Stimulated activated CD8-positive, alpha-beta memory T cell treated with anti-CD3 and anti-CD28 coated beads, Interleukin-15, amount 100 ng/mL, for 4 hours (primary cell): ENCODE results near the gene ZNF644.
"Not testable (repeated sequence)": the region's sequence is repeated elsewhere in the genome, so short reads cannot be mapped to it uniquely, and the experiment has no call there.

Source experiments
- DNase-seq, 2 donors: peaks; one replicate each; pipeline ENCODE4 v3.0.0-alpha.2; 2020; ENCODE audit warnings: low read depth in 2 of 2

Gene ZNF644

DNA sequence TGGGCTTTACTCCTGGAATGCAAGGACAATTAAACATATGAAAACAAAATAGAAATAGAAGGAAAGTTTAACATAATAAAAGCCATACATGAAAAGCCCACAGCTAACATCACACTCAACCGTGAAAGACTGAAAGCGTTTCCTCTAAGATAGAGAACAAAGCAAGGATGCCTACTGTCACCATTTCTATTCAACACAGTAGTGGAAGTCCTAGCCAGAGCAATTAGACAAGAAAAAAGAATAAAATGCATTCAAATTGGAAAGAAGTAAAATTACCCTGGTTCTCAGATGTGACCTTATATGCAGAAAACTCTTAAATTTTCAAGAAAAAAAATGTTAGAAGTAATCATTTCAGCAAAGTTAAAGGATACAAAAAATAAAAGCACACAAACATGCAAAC is 34.0 kb downstream of the ZNF644 start:
- DNase-seq: no peak

DNA sequence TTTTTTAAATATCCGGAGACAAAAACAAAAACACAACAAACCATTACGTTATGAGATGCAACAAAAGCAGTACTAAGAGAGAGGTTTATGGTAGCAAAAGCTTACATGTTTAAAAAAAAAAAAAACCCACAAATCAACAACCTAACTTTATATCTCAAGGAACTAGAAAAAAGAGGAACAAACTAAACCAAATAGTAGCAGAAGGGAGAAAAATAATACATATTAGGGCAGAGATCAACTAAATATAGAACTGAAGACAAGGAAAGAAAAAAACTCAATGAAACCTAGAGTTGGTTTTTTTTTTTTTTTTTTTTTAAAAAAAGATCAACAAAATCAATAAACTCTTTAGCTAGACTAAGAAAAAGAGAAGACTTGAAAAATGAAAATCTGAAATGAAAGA is 34.9 kb downstream of the ZNF644 start:
- DNase-seq: no peak

DNA sequence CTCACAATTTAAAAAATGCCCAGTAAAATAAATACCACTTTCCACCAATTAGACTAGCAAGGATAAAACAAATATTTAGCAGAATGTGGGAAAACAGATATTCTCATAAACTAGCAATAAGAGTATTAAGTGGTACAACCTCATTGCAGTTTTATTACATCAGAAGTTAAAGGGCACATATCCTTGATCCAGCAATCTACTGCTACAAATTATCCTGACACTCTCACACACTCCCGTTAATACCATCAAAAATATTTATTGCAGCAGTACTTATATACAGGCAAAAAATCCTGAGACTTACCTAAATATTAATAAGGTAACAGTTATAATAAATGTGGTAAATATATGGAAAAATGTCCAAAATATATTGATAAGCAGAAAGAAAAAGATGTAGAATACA is 44.3 kb downstream of the ZNF644 start:
- DNase-seq: no peak

DNA sequence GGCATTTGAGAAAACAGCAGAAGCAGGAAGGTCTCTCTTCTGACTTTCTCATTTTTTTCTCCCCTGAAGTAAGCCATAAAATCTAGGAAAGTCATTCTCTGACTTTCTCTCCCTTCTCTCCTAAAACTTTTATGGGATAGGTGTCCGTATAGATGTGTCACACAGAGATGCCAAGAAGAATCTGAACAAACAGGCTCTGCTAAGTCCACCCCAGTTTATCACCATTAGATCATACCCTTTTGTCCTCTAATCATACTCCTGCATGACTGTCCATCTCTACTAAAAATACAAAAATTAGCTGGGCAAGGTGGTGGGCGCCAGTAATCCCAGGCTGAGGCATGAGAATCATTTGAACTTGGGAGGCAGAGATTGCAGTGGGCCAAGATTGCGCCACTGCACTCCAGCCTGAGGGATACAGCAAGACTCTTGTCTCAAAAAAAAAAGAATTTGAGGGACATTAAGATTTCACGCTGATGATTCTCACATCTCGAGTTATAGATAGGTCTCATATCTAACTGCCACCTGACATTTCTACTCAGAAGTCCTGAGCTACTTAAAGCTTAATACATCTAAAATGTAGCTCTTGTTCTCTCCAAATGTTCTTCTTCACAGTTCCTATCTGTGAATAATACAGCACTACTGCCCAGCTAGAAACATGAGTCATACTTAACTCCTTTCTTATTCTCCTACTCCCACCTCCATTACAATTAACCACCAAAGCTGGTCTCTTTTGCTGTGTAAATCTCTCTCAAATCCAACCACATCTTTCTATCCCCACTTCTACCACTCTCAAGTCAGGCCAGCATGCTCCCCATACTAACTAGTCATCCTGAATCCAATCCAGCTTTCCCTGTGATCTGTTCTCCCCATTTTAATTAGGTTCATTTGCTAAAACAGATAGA is 47.7 kb downstream of the ZNF644 start:
- DNase-seq: no peak

DNA sequence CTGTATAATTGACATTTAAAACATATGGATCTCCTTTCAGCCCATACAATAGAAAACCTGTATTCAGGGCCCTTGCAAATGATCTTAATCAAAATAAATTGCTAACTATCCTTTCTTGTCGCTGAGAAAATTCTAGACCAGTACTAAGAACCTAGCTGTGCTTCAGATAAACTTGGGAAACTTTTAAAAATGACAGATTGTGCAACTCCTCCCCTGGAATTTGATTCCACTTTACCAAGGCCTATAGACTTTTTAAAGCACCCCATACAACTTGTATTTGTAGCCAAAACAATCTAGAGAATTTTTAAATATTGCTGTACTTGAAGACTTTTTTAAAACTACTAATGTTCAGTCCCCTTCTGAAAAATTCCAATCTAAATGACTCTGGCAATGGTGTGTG is 51.6 kb downstream of the ZNF644 start:
- no peak for DNase-seq

DNA sequence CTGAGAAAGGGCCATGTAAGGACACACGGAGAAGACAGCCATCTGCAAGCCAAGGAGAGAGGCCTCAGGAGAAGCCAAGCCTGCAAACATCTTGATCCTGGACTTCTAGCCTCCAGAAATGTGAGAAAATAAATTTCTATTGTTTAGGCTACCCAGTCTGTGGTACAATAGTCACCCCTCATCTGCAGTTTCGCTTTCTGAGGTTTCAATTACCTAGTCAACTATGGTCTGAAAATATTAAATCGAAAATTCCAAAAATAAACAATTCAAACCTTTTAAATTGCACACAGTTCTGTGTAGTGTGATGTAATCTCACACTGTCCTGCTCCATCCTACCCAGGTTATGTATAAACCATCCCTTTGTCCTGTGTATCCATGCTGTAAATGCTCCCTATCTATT is 52.6 kb downstream of the ZNF644 start:
- DNase-seq: no peak

DNA sequence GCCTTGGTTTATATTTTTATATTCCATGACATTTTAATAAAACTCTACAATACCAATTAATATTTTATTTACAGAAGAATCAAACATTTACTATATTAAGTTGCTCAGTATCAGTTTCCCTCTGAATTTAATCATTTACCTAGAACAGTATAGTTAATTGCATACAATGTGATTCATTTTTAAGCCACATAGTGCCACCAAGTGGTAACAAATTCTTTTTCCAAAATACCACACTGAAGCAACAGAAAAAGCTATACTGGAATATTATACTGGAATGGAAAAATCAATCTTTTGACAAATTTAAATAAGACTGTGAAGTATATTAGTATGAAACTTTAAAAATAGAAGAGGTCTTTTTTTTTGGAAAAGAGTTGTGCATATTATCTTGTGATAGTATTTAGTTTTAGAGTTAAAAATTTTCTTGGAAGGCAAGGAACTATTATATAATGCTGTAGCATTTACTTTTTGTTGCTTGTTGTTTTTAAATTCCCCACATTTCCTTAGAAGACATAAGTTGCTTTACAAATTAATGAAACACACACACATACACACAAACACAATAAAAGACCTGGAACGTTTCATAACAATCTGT is 57.3 kb downstream of the ZNF644 start:
- no peak for DNase-seq

DNA sequence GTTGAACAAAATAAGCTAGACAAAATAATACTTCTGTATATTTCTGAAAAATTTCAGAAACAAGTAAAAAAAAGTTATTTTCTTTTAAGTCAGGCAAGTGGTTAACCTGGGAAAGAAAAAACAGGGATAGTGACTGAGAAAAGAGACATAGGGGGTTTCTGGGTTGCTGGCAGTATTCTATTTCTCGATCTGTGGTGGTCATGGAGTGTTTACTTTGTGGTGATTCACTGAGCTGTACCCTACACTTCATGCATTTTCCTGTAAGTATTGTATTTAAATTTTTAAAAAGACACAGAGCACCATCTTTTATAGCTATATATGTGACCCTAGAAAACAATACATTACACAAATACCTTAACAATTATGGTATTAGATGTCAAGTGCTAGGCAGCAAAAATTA is 58.2 kb downstream of the ZNF644 start:
- no peak for DNase-seq

DNA sequence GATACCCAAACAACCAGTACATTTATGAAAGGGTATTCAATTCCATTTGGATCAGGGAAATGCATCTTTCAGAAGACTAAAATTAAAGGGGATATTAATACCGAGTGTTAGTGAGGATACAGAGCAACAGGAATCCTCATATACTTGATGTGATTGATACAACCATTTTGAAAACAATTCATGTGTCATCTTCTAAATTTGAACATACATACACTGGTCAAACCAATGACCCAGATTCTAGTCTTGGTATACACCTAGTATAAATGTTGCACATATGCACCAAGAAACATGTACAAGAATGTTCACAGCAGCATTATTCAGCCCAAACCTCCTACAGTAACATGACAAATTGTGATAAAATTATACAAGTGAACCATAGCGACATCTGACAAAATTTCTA is 58.6 kb downstream of the ZNF644 start:
- DNase-seq: no peak

DNA sequence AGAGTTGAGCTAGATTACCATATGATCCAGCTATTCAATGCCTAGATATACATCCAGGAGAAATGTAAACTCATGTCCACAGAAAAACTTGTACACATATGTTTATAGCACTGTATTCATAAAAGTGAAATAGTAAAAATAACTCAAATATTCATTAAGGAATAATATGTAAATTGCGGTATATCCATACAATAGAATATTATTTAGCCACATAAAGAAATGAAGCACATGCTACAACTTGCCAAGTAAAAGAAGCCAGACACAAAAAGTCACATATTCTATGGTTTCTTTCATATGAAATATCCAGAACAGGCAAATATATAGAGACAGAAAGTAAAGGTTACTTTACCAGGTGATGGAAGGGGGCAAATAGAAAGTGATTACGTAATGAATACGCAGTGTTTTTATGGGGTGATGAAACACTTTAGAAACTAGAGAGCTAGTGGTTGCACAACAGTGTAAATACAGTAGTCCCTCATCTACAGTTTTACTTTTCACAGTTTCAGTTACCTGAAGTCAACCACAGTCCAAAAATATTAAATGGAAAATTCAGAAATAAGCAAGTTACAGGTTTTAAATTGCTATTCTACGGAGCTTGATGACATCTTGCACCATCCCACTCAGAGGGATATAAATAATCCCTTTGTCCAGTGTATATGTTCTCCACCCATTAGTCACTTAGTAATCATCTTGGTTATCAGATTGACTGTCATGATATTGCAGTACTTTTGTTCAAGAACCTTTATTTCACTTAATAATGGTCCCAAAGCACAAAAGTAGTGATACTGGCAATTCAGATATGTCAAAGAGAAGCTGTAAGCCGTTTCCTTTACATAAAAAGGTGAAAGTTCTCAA is 62.3 kb downstream of the ZNF644 start:
- DNase-seq: no peak

DNA sequence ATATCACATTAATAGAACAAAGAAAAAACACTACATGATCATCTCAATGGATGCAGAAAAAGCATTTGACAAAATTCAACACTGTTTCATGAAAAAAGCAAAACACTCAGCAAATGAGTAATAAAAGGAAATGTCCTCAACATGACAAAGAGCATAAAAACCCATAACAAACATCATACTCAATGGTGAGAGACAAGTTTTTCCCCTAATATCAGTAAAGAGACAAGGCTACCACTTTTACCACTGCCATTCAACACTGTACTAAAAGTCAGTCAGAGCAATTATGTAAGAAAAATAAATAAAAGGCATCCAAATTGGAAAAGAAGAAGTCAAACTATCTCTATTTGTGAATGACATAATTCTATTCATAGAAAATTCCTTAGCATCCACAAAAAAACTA is 64.3 kb downstream of the ZNF644 start:
- DNase-seq: no peak

DNA sequence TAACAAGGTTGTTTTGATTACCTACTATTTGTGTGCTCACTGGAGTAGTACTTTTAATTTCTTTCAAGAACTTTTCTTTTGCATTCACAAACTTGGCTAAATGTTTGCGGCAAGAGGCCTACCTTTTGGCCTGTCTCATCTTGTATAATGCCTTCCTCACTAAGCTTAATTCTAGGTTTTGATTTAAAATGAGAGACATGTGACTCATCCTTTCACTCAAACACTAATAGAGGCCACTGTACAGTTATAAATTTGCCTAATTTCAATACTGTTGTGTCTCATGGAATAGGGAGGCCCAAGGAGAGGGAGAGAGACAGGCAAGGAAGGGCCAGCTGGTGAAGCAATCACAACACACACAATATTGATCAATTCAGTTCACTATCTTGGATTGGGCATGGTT is 66.1 kb downstream of the ZNF644 start:
- DNase-seq: no peak

DNA sequence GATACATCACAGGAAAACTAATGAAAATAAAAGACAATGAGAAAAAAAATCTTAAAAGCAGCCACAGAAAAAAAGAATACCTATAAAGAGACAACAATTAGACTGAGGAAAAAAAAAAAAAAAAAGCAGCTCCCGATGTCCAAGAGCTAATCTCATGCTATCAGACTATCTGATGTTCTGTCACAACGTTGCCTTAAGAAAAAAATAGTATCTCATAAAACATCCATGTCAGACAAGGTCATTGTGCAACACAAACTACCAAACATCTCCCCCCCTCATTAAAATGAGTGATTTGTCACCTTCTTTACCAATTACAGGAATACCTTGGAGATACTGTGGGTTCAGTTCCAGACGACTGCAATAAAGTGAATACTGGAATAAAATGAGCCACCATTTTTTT is 68.9 kb downstream of the ZNF644 start:
- no peak for DNase-seq

DNA sequence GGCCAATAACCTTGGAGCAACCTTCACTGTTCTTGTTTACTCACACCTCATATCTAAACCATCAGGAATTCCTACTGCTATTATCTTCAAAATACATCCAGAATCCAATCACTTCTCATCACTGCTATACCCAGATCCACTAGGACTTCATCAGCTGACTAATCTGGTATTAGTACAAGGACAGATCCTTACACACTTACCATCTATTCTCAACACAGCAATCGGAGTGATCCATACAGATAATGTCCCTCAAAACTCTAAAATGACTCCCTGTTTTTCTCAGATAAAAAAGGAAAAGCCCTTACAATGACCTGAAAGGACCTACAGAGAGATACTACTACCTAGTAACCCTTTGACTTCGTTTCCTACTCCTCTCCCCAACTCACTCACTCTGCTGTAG is 70.8 kb downstream of the ZNF644 start:
- no peak for DNase-seq

DNA sequence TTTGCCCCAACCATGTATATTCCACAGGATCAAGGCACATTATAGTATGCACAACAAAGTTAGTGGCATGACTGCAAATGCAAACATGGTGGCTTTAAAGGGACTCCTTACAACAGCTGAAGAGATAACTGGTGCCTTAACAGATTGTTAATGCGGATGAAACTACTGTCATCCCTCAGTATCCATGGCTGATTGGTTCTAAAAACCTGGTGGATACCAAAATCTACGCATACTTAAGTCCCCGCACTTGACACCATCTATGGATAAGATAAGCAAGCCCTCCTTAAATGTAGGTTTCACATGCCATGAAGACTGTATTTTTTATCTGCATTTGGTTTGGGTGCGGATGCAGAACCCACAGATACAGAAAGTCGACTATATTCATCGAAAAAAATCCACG is 73.5 kb downstream of the ZNF644 start:
- no peak for DNase-seq

DNA sequence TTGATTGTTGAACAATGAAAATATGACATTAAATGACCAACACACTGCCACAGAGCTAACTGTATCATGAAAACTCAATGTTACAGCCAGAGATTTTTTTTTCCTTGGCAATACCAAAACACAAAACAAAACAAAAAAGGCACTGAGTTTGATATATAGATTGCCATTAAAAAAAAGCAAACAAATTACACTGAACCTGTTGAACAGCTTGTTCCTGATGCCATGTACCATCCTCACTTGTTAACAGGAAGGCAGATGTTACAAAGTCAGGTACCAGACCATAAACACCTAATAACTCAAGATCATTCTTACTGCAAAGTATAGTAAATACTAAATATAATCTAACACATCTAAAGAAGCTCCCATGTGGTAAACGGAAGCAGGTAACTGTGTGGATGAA is 75.2 kb downstream of the ZNF644 start:
- DNase-seq: no peak

DNA sequence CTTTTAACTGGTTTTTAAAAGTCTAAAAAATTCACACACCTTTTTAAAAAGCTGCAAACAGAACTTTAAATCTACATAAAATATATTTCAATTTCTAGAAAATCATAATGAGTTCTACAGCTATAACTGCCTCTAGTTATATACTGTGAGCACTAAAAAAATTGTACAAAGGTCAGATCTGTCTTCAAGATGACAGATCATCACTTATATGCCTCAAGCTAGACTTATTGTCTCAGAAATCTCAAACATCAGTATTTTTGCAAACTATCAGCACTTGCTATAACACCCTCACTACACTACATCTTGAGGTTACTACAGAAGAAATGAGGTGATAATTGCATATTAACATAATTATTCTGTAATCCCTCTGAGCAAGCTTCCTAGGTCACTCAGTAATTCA is 76.5 kb downstream of the ZNF644 start:
- DNase-seq: no peak

DNA sequence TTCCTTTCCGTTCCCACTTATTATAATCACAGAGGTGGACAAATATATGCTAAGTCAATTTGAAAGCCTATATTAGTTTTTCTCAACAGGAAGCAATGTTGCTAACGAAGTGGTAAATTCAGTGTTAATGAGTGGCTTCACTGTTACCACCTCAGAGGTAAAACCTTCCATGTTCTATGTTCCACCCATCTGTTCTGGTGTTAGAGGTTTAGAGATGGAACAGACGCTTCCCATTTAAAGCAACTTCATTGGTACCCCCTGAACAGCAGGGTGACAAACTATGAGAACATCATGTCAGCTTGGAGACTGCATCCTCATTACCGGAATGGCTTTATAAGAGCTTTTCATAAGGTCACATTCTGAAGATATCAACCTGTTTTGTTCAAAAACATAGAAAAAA is 77.9 kb downstream of the ZNF644 start:
- DNase-seq: no peak

DNA sequence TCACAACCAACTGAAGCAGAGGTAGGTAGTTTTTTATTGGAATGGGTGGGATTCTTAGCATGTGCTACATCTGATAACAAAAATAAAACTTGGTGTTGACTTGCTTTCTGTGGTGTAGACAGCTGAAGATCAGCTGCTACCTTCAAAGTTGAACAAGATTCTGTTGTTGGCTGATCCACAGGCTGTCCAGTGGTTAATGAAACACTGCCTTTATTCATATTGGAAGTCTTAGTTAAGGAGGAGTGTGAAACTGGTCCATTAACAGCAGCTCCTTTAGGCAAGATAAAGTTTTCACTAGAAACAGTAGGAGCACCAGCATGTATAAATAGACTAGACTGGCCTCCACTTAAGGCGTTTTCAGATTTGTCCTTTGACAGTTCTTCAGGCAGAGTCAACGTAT is 81.1 kb downstream of the ZNF644 start:
- DNase-seq: no peak

DNA sequence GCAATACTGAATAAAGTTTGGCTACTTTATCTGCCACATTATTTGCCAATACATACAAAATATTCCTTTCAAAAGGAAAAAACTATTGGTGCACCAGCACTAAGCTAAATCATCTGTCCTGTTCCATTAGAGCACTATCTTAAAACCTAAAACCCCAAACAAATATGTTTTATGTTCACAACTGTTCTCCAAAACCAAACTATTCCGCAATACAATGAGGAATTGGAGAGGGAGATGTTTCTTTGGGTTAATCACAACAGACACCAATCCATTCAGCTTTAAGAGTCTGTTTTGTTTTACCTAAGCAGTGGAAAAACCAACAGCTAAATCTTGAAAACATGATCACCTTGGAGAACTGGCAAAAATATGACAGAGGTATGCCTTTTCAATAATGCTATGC is 85.1 kb downstream of the ZNF644 start:
- no peak for DNase-seq

DNA sequence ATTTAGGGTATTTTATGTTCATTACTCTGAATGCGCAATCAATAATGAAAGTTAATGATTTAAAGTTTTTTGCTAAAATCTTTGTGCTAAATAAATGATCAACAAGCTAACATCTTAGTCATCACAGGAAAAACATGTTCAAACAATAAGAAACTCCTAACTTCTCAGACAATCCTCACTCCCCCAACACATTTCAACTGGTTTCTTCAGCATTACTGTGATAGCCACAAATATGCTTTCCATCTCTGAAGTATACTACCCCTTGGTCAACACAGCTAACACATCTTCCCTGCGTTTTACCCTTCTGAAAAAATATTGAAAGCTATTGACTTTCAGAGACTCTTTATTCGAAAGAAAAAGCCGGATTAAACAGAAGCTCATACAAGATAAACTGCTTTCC is 85.8 kb downstream of the ZNF644 start:
- DNase-seq: no peak

DNA sequence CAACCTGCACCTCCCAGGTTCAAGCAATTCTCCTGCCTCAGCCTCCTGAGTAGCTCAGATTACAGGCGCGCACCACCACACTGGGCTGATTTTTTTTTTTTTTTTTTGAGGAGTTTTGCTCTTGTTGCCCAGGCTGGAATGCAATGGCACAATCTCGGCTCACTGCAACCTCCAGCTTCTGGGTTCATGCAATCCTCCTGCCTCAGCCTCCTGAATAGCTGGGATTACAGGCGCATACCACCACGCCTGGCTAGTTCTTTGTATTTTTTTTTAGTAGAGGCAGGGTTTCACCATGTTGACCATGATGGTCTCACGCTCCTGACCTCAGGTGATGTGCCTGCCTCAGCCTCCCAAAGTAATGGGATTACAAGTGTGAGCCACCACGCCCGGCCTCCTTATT is 93.6 kb downstream of the ZNF644 start:
- DNase-seq: not testable (repeated sequence)

DNA sequence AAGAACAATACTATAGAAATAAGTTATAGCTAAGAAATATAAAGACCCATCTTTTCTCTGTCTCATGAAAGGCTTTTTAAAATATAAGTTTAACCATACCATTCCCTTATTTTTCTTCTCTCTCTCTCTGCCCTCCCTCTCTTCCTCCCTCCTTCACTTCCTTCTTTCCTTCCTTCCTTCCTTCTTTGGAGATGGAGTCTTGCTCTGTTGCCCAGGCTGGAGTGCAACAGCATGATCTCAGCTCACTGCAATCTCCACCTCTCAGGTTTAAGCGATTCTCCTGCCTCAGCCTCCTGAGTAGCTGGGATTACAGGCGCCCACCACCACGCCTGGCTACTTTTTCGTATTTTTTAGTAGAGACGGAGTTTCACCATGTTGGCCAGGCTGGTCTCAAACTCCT is 94.2 kb downstream of the ZNF644 start:
- not testable (repeated sequence) for DNase-seq
